H1 (cell line): Measurements from ENCODE around the gene PKM. TPM values are rescaled to one million over a fixed set of nuclear protein-coding genes. Genes with fewer than 3 reads are reported as not detected.

Experiments used
- ASH2L ChIP-seq: fragments of 200-600, 300-600 bp; sonication (generic); IDR thresholded peaks from one replicate; pipeline ENCODE4 v1.7.1; 2017; ENCODE audit warnings: low read length
- BCL11A ChIP-seq, 2 experiments: IDR thresholded peaks; one replicate each; pipeline ENCODE4 v1.6.1; 2011; ENCODE audit warnings: low read depth in 2 of 2, low read length in 2 of 2, mild to moderate bottlenecking in 2 of 2
- CBX8 ChIP-seq: fragments of 300-800, 300-1000 bp; sonication (generic); IDR thresholded peaks from 2 replicates; pipeline ENCODE4 v1.7.1; 2016; ENCODE audit warnings: low read depth, low read length, borderline replicate concordance
- CHD1 ChIP-seq: IDR thresholded peaks from 2 replicates; pipeline ENCODE4 v1.6.1; 2012; ENCODE audit warnings: low read depth, low read length, improper control_type of control experiment
- CHD2 ChIP-seq: IDR thresholded peaks from 2 replicates; pipeline ENCODE4 v1.6.1; 2012; ENCODE audit warnings: low read length, improper control_type of control experiment
- CTBP2 ChIP-seq: IDR thresholded peaks from 2 replicates; pipeline ENCODE4 v1.7.0; 2011; ENCODE audit warnings: borderline replicate concordance, mild to moderate bottlenecking, moderate library complexity, mixed read lengths, low read length; ENCODE audit not compliant: insufficient read depth, insufficient read length
- EGR1 ChIP-seq: IDR thresholded peaks from 2 replicates; pipeline ENCODE4 v1.6.1; 2011; ENCODE audit warnings: low read depth, low read length, borderline replicate concordance
- GTF2F1 ChIP-seq: IDR thresholded peaks from 2 replicates; pipeline ENCODE4 v1.6.1; 2012; ENCODE audit warnings: low read depth, low read length, improper control_type of control experiment, borderline replicate concordance
- KDM1A ChIP-seq: fragments of 200-600, 300-600 bp; sonication (generic); IDR thresholded peaks from 2 replicates; pipeline ENCODE4 v1.7.1; 2016; ENCODE audit warnings: mild to moderate bottlenecking, low read length, borderline replicate concordance
- KDM4A ChIP-seq: IDR thresholded peaks from one replicate; pipeline ENCODE4 v1.7.1; 2012; ENCODE audit warnings: low read depth, mild to moderate bottlenecking, moderate library complexity, low read length, inconsistent platforms; ENCODE audit not compliant: severe bottlenecking
- NANOG ChIP-seq: IDR thresholded peaks from 2 replicates; pipeline ENCODE4 v1.6.1; 2011; ENCODE audit warnings: low read length, low read depth, mild to moderate bottlenecking, inconsistent platforms; ENCODE audit not compliant: insufficient read depth, poor library complexity, severe bottlenecking
- PHF8 ChIP-seq: fragments of 200-600 bp; sonication (generic); conservative IDR thresholded peaks from 2 replicates; pipeline ENCODE4 v1.7.1; 2012; ENCODE audit warnings: low read depth, mild to moderate bottlenecking, inconsistent platforms, low read length, moderate library complexity
- POLR2AphosphoS5 ChIP-seq: IDR thresholded peaks from 2 replicates; pipeline ENCODE4 v1.6.1; 2011; ENCODE audit warnings: low read depth, low read length
- RBBP5 ChIP-seq: IDR thresholded peaks from 2 replicates; pipeline ENCODE4 v1.7.1; 2012; ENCODE audit warnings: low read depth, mild to moderate bottlenecking, inconsistent platforms, low read length, moderate library complexity, borderline replicate concordance
- RXRA ChIP-seq: IDR thresholded peaks from 2 replicates; pipeline ENCODE4 v1.6.1; 2011; ENCODE audit warnings: low read depth, mild to moderate bottlenecking, low read length, moderate library complexity; ENCODE audit not compliant: insufficient read depth
- SIN3A ChIP-seq, 2 experiments: IDR thresholded peaks in 1 of 2; conservative IDR thresholded peaks in 1 of 2; 2 replicates each; pipeline ENCODE4 v1.6.1; 2011 to 2012; ENCODE audit warnings: low read length in 2 of 2, improper control_type of control experiment in 1 of 2, low read depth in 1 of 2, mild to moderate bottlenecking in 1 of 2
- SIX5 ChIP-seq: IDR thresholded peaks from 2 replicates; pipeline ENCODE4 v1.6.1; 2011; ENCODE audit warnings: mild to moderate bottlenecking, low read depth, low read length
- SP2 ChIP-seq: IDR thresholded peaks from 2 replicates; pipeline ENCODE4 v1.6.1; 2012; ENCODE audit warnings: mild to moderate bottlenecking, low read length, inconsistent platforms
- SP4 ChIP-seq: IDR thresholded peaks from 2 replicates; pipeline ENCODE4 v1.6.1; 2012; ENCODE audit warnings: low read length, inconsistent platforms
- SUZ12 ChIP-seq: fragments of 200-600 bp; sonication (generic); IDR thresholded peaks from 2 replicates; pipeline ENCODE4 v1.6.1; 2012; ENCODE audit warnings: mild to moderate bottlenecking, inconsistent platforms, low read length, moderate library complexity, mixed read lengths
- TCF12 ChIP-seq: IDR thresholded peaks from 2 replicates; pipeline ENCODE4 v1.6.1; 2011; ENCODE audit warnings: low read depth, mild to moderate bottlenecking, low read length
- YY1 ChIP-seq: IDR thresholded peaks from 2 replicates; pipeline ENCODE4 v1.6.1; 2011; ENCODE audit warnings: low read depth, mild to moderate bottlenecking, low read length
- ZNF274 ChIP-seq: IDR thresholded peaks from 2 replicates; pipeline ENCODE4 v1.7.0; 2012; ENCODE audit warnings: low read length, borderline replicate concordance; ENCODE audit errors: extremely low read depth
- polyA plus RNA-seq, 7 experiments: library from polyadenylated mRNA; depleted of rRNA in 3 of 7; stranded (reverse) in 5 of 7; unstranded in 2 of 7; fragments of >200 nt in 5 of 7; fragments of 200-250 nt in 2 of 7; gene quantifications; 1 replicate in 5 of 7; 2 replicates in 1 of 7; 4 replicates in 1 of 7; pipeline versions ENCODE4 v1.2.1 to v1.2.3, GENCODE V29; 2011 to 2013; ENCODE audit warnings: missing spikeins in 2 of 7, mixed read lengths in 2 of 7
- total RNA-seq: library from RNA; stranded (reverse); fragmentation: NEBNext Ultra II Directional; extraction: Animal tissue kit (Norgen Biotek cat#: 25700); gene quantifications from 2 replicates; pipeline ENCODE4 v1.2.1, GENCODE V29; 2021

The PKM gene
- total and polyA plus RNA-seq, 2 of the 8 experiments (the other 6 are each of a cell fraction or from before 2014, with no cell fraction given): 780 to 856 TPM

- TF ChIP-seq SIN3A (conservative IDR thresholded peaks at IDR 0.05 in 1 of 2, IDR thresholded peaks at IDR 0.05 in 1 of 2; ENCODE audit: low read depth in 1 of 2, low read length in 2 of 2) (0 out of 4 replicates have a peak, but pooled peaks of 1 of the 2 experiments have one; percentile 40), RXRA (no peak), PHF8 (no peak), POLR2AphosphoS5 (peak; percentile 93), CTBP2 (no peak), ZNF274 (no peak), KDM1A (peak; percentile 62; the same call in 1 of the 2 replicates), YY1 (no peak), CBX8 (no peak), KDM4A (no peak), CHD1 (no peak), CHD2 (no peak), RBBP5 (no peak), EGR1 (no peak), SP2 (no peak), ASH2L (no peak), BCL11A (IDR thresholded peaks at IDR 0.05; ENCODE audit: low read depth in 2 of 2, low read length in 2 of 2) (peak; percentile 95 to 97), SUZ12 (no peak), TCF12 (peak; percentile 78; the same call in 1 of the 2 replicates), NANOG (peak; percentile 84), SP4 (no peak), SIX5 (no peak), GTF2F1 (no peak)
These were observed 11.9 kb upstream of the PKM start (continued) for GRCh38 chr15:72242775-72243370.
